K562 (cell line): Measurements from ENCODE around the gene CUTA. TPM values are rescaled to one million over a fixed set of nuclear protein-coding genes. Genes with fewer than 3 reads are reported as not detected.

Source experiments
- ATAC-seq: fragments of 200-7000 bp; cut with Tn5 transposase; 3 replicates; pipeline ENCODE4 v1.9.1; 2020; ENCODE audit warnings: moderate library complexity
- BruUV-seq: library from RNA; stranded (reverse); fragments of 400-500 nt; replicated peaks from 2 replicates; lab custom pipeline; 2021; lab: Mats Ljungman, UMichigan
- CTCF ChIA-PET: fragments of 300-600 bp; formaldehyde crosslinking; extraction: SDS; loops from one replicate; lab custom pipeline; 2021; ENCODE audit warnings: low intra/inter-chr PET ratio; lab: Yijun Ruan, JAX
- POLR2A ChIA-PET: fragments of 300-600, 350-650 bp; sonication (Branson Sonifier 250); formaldehyde crosslinking; extraction: SDS; loops from one replicate; lab custom pipeline; 2021; ENCODE audit warnings: antibody characterized with exemption, inconsistent platforms; lab: Yijun Ruan, JAX
- DNase-seq, 4 experiments: peaks; one replicate each; pipeline versions ENCODE4 v3.0.0 to v3.0.0-alpha.2; 2011 to 2018; ENCODE audit warnings: low spot score in 3 of 4, mixed read lengths in 3 of 4; ENCODE audit errors: extremely low read depth in 1 of 4
- FAIRE-seq: peaks from 2 replicates; lab custom pipeline; 2011; peaks lifted over from hg19 to GRCh38; lab: Jason Lieb, UNC
- H2AFZ ChIP-seq: 2 replicates; pipeline ENCODE4 v1.6.0; 2011; ENCODE audit warnings: low read depth, low read length, control low read depth, inconsistent platforms
- H3K27ac ChIP-seq: fragments of 200-600 bp; 3 replicates; pipeline ENCODE4 v1.8.0; 2011; ENCODE audit warnings: low read depth, mild to moderate bottlenecking, control low read depth, inconsistent platforms, low read length, moderate library complexity, mixed read lengths; ENCODE audit errors: extremely low read depth
- H3K27me3 ChIP-seq, 2 experiments: fragments of 300-600 bp in 1 of 2; 2 replicates in 1 of 2; 3 replicates in 1 of 2; pipeline versions ENCODE4 v1.6.0 to v1.8.0; 2011; ENCODE audit warnings: inconsistent platforms in 2 of 2, low read length in 2 of 2, mild to moderate bottlenecking in 1 of 2, mixed read lengths in 1 of 2, moderate library complexity in 1 of 2; ENCODE audit not compliant: control insufficient read depth in 2 of 2, insufficient read depth in 2 of 2
- H3K36me3 ChIP-seq: fragments of 300-600 bp; 3 replicates; pipeline ENCODE4 v1.8.0; 2011; ENCODE audit warnings: mild to moderate bottlenecking, low read length, inconsistent platforms; ENCODE audit not compliant: control insufficient read depth, insufficient read depth
- H3K4me1 ChIP-seq, 2 experiments: fragments of 200-600 bp in 1 of 2; replicated peaks in 1 of 2; 2 replicates in 1 of 2; 3 replicates in 1 of 2; pipeline versions ENCODE4 v1.5.1 to v1.8.0; 2011; ENCODE audit warnings: inconsistent platforms in 2 of 2, low read length in 2 of 2, mild to moderate bottlenecking in 1 of 2, mixed read lengths in 1 of 2, moderate library complexity in 1 of 2; ENCODE audit not compliant: control insufficient read depth in 2 of 2, insufficient read depth in 2 of 2
- H3K4me2 ChIP-seq: 2 replicates; pipeline ENCODE4 v1.6.1; 2011; ENCODE audit warnings: low read length, control low read depth, inconsistent platforms, mixed read lengths; ENCODE audit not compliant: insufficient read depth
- H3K4me3 ChIP-seq: fragments of 200-600 bp; sonication (generic), shearing (Covaris generic); 2 replicates; pipeline ENCODE4 v1.5.1; 2016; ENCODE audit warnings: control low read depth, inconsistent platforms
- H3K79me2 ChIP-seq: fragments of 200-600 bp; 3 replicates; pipeline ENCODE4 v1.8.0; 2011; ENCODE audit warnings: low read length, inconsistent platforms; ENCODE audit not compliant: control insufficient read depth, insufficient read depth
- H3K9ac ChIP-seq, 2 experiments: 2 replicates each; pipeline versions ENCODE4 v1.6.0 to v1.6.1; 2011; ENCODE audit warnings: low read depth in 2 of 2, low read length in 2 of 2, control low read depth in 1 of 2, inconsistent platforms in 1 of 2, mild to moderate bottlenecking in 1 of 2, mixed read lengths in 1 of 2; ENCODE audit not compliant: insufficient read depth in 1 of 2
- H3K9me1 ChIP-seq: one replicate; pipeline ENCODE4 v1.6.0; 2011; ENCODE audit warnings: inconsistent platforms, mild to moderate bottlenecking, low read length, moderate library complexity; ENCODE audit not compliant: control insufficient read depth, insufficient read depth
- H3K9me3 ChIP-seq: replicated peaks from 2 replicates; pipeline ENCODE4 v1.5.1; 2011; ENCODE audit warnings: low read depth, low read length, inconsistent platforms; ENCODE audit not compliant: control insufficient read depth, insufficient read depth
- H4K20me1 ChIP-seq: replicated peaks from 2 replicates; pipeline ENCODE4 v1.6.1; 2011; ENCODE audit warnings: low read length, inconsistent platforms, mixed read lengths; ENCODE audit not compliant: control insufficient read depth, insufficient read depth
- E2F5 ChIP-seq: sonication (generic); formaldehyde crosslinking; IDR thresholded peaks from 2 replicates; pipeline ENCODE4 v1.8.0; 2022; ENCODE audit warnings: mild to moderate bottlenecking, missing genetic modification reagents
- ETS2 ChIP-seq: IDR thresholded peaks from 2 replicates; pipeline ENCODE4 v1.6.1; 2016; ENCODE audit warnings: borderline replicate concordance, missing genetic modification characterization, mild to moderate bottlenecking, moderate library complexity, missing compliant biosample characterization; ENCODE audit not compliant: poor library complexity, severe bottlenecking
- L3MBTL2 ChIP-seq: fragments of 450-650 bp; IDR thresholded peaks from 2 replicates; pipeline ENCODE4 v1.6.1; 2016; ENCODE audit warnings: mild to moderate bottlenecking, moderate library complexity
- NR2C2 ChIP-seq, 2 experiments: fragments of 200-800 bp in 1 of 2; sonication (Bioruptor generic) in 1 of 2; sonication (generic) in 1 of 2; formaldehyde crosslinking in 1 of 2; IDR thresholded peaks; 2 replicates each; pipeline versions ENCODE4 v1.6.1 to v1.8.0; 2016 to 2022; ENCODE audit warnings: mild to moderate bottlenecking in 1 of 2, missing compliant biosample characterization in 1 of 2, missing genetic modification characterization in 1 of 2, missing genetic modification reagents in 1 of 2
- ZBTB40 ChIP-seq, 2 experiments: fragments of 450-650 bp in 1 of 2; sonication (generic) in 1 of 2; formaldehyde crosslinking in 1 of 2; IDR thresholded peaks; 2 replicates each; pipeline versions ENCODE4 v1.7.1 to v1.9.0; 2016 to 2022; ENCODE audit warnings: inconsistent platforms in 1 of 2, mild to moderate bottlenecking in 1 of 2, missing genetic modification reagents in 1 of 2
- WGBS: fragments of 100-300 bp; shearing (Covaris generic); methylation state at CpG from one replicate; pipeline ENCODE4 v1.1.6; 2016; ENCODE audit warnings: low coverage, mixed read lengths; ENCODE audit not compliant: insufficient coverage; ENCODE audit errors: missing lambda C conversion rate; 5-methylcytosine and 5-hydroxymethylcytosine counted together
- in situ Hi-C: fragments of 300-500 bp; cut with MboI; formaldehyde crosslinking; loops from 4 replicates; pipeline ENCODE4 v1.15.0; 2018; ENCODE audit warnings: inconsistent platforms, mixed read lengths
- intact Hi-C: fragments of 100-400 bp; cut with micrococcal nuclease; formaldehyde crosslinking; loops from 2 replicates; pipeline ENCODE4 v1.14.2; 2022
- polyA plus RNA-seq, 8 experiments: library from polyadenylated mRNA; depleted of rRNA in 4 of 8; stranded (reverse) in 5 of 8; unstranded in 3 of 8; fragments of >200 nt; fragmentation: Nextera tagmentation in 2 of 8; fragmentation: Illumina TruSeq in 1 of 8; extraction: Ambion mirVana in 2 of 8; extraction: Trizol in 1 of 8; gene quantifications; 2 replicates each; pipeline versions ENCODE4 v1.2.1 to v1.2.3, GENCODE V29; 2011 to 2014; ENCODE audit warnings: inconsistent platforms in 1 of 8, missing spikeins in 1 of 8
- total RNA-seq, 7 experiments: library from RNA; depleted of rRNA in 6 of 7; stranded (reverse); fragments of >200 nt in 6 of 7; fragmentation: Illumina TruSeq in 2 of 7; extraction: Trizol in 2 of 7; gene quantifications; 2 replicates each; pipeline versions ENCODE4 v1.2.1 to v1.2.3, GENCODE V29; 2011 to 2021; ENCODE audit warnings: low replicate concordance in 1 of 7
- TF ChIP-seq, protein P1 (sequence below): sonication (generic); formaldehyde crosslinking; IDR thresholded peaks from 2 replicates; pipeline ENCODE4 v1.8.1; 2023; ENCODE audit warnings: mild to moderate bottlenecking, missing genetic modification reagents
- TF ChIP-seq, protein P2 (sequence below): fragments of 250-450 bp; sonication (Bioruptor Pico); IDR thresholded peaks from 2 replicates; pipeline ENCODE4 v1.8.0; 2022; ENCODE audit warnings: moderate library complexity, mild to moderate bottlenecking, inconsistent platforms

Gene CUTA
- total and polyA plus RNA-seq, 9 of the 15 experiments (the other 6 are each of a cell fraction or from before 2014, with no cell fraction given), result 166 to 682 (median 310) TPM

- no peak for ATAC-seq
- Histone ChIP-seq H3K4me2 (no peak overlapping the region), H3K27me3 (no peaks in the 10 kb centered on the region), H3K36me3 (peaks cover 24% of the 10 kb centered on the region; the same call in 2 of the 3 replicates), H3K4me1 (peaks cover 36 to 48% of the 10 kb centered on the region in 2 experiments), H3K79me2 (peaks cover 33% of the 10 kb centered on the region), H3K9me3 (no peaks in the 10 kb centered on the region), H3K9me1 (no peaks in the 10 kb centered on the region), H2AFZ (no peak overlapping the region), H3K4me3 (no peak overlapping the region), H3K27ac (no peak overlapping the region), H3K9ac (peak overlapping the region in 1 of 2 experiments; percentile 47; a peak in 1 of 4 replicates), H4K20me1 (no peaks in the 10 kb centered on the region; the same call in 1 of the 2 replicates)
- intact Hi-C loops (no loop called here), in situ Hi-C loops (no loop called here)
- no peak for DNase-seq
- ChIA-PET POLR2A (interaction anchor here (0.5 to 2.7 kb wide), 2 partner anchors 8 to 22 kb away, joined by 3 to 14 read pairs; partner anchors contain the start of gene ZBTB9), CTCF (no interaction called here)
- WGBS, result 88% methylated on average over 9 of the region's 10 CpGs
- no TSS peak for BruUV-seq
- no peak for FAIRE-seq
- TF ChIP-seq ETS2 (tag) (no peak), L3MBTL2 (no peak), E2F5 (CRISPR knock-in tag) (no peak), NR2C2 (CRISPR knock-in tag; IDR thresholded peaks at IDR 0.05) (no peak), NR2C2 (tag; IDR thresholded peaks at IDR 0.05) (no peak), ZBTB40 (IDR thresholded peaks at IDR 0.05) (no peak), ZBTB40 (CRISPR knock-in tag; IDR thresholded peaks at IDR 0.05) (no peak)
- TF ChIP-seq, protein P1, sequence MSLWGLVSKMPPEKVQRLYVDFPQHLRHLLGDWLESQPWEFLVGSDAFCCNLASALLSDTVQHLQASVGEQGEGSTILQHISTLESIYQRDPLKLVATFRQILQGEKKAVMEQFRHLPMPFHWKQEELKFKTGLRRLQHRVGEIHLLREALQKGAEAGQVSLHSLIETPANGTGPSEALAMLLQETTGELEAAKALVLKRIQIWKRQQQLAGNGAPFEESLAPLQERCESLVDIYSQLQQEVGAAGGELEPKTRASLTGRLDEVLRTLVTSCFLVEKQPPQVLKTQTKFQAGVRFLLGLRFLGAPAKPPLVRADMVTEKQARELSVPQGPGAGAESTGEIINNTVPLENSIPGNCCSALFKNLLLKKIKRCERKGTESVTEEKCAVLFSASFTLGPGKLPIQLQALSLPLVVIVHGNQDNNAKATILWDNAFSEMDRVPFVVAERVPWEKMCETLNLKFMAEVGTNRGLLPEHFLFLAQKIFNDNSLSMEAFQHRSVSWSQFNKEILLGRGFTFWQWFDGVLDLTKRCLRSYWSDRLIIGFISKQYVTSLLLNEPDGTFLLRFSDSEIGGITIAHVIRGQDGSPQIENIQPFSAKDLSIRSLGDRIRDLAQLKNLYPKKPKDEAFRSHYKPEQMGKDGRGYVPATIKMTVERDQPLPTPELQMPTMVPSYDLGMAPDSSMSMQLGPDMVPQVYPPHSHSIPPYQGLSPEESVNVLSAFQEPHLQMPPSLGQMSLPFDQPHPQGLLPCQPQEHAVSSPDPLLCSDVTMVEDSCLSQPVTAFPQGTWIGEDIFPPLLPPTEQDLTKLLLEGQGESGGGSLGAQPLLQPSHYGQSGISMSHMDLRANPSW (CRISPR knock-in tag), result no peak
- TF ChIP-seq, protein P2, sequence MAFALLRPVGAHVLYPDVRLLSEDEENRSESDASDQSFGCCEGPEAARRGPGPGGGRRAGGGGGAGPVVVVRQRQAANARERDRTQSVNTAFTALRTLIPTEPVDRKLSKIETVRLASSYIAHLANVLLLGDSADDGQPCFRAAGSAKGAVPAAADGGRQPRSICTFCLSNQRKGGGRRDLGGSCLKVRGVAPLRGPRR (CRISPR knock-in tag), result no peak
Observed at GRCh38 chr6:33432546-33432945, 14.6 kb upstream of the CUTA start.
